IPS-15b (cell line): ENCODE measurements around the gene HMGA1.

Source experiments
- H3K27me3 ChIP-seq: one replicate; pipeline ENCODE4 v1.6.1; 2013; ENCODE audit warnings: low read length; ENCODE audit not compliant: control insufficient read depth, insufficient read depth
- H3K36me3 ChIP-seq: one replicate; pipeline ENCODE4 v1.6.1; 2013; ENCODE audit warnings: low read length; ENCODE audit not compliant: control insufficient read depth, insufficient read depth
- H3K4me1 ChIP-seq: one replicate; pipeline ENCODE4 v1.6.1; 2013; ENCODE audit warnings: mild to moderate bottlenecking, low read length; ENCODE audit not compliant: control insufficient read depth, insufficient read depth
- H3K4me3 ChIP-seq: one replicate; pipeline ENCODE4 v1.5.1; 2013; ENCODE audit warnings: low read depth, low read length
- H3K9ac ChIP-seq: one replicate; pipeline ENCODE4 v1.6.1; 2013; ENCODE audit warnings: low read depth, mild to moderate bottlenecking, low read length
- H3K9me3 ChIP-seq: one replicate; pipeline ENCODE4 v1.6.1; 2013; ENCODE audit warnings: mild to moderate bottlenecking, low read length; ENCODE audit not compliant: control insufficient read depth, insufficient read depth

The HMGA1 gene

GRCh38 chr6:34237316-34237721 lies 646 bp downstream of the HMGA1 start:
- peaks cover 16% of the 10 kb centered on the region for H3K4me1 ChIP-seq

GRCh38 chr6:34237722-34238584 lies 1.3 kb downstream of the HMGA1 start:
- Histone ChIP-seq H3K27me3 (no peaks in the 10 kb centered on the region), H3K4me1 (peaks cover 20% of the 10 kb centered on the region), H3K9ac (peak overlapping the region; percentile 96), H3K4me3 (peak overlapping the region; percentile 94), H3K36me3 (peaks cover 32% of the 10 kb centered on the region), H3K9me3 (no peaks in the 10 kb centered on the region)

More at GRCh38 chr6:34237316-34237721, 646 bp downstream of the HMGA1 start:
- H3K4me3 ChIP-seq: peak overlapping the region; percentile 94
- H3K36me3 ChIP-seq: peaks cover 26% of the 10 kb centered on the region
- no peaks in the 10 kb centered on the region for H3K27me3 ChIP-seq
- peak overlapping the region; percentile 96 for H3K9ac ChIP-seq
- H3K9me3 ChIP-seq: no peaks in the 10 kb centered on the region

- H3K27me3 ChIP-seq: no peaks in the 10 kb centered on the region
- H3K4me1 ChIP-seq: peaks cover 21% of the 10 kb centered on the region
- peaks cover 41% of the 10 kb centered on the region for H3K36me3 ChIP-seq
- no peaks in the 10 kb centered on the region for H3K9me3 ChIP-seq
- H3K9ac ChIP-seq: peak overlapping the region; percentile 96
- peak overlapping the region; percentile 94 for H3K4me3 ChIP-seq
Observed at GRCh38 chr6:34238585-34239499, 2.2 kb downstream of the HMGA1 start.

GRCh38 chr6:34239500-34239825 lies 2.8 kb downstream of the HMGA1 start:
- Histone ChIP-seq H3K4me3 (peak overlapping the region; percentile 94), H3K4me1 (peaks cover 17% of the 10 kb centered on the region), H3K27me3 (no peaks in the 10 kb centered on the region), H3K36me3 (peaks cover 47% of the 10 kb centered on the region), H3K9me3 (no peaks in the 10 kb centered on the region), H3K9ac (peak overlapping the region; percentile 96)

- H3K36me3 ChIP-seq: peaks cover 50% of the 10 kb centered on the region
Observed at GRCh38 chr6:34239893-34240292, 3.2 kb downstream of the HMGA1 start.

GRCh38 chr6:34240329-34241248 lies 3.9 kb downstream of the HMGA1 start:
- peaks cover 17% of the 10 kb centered on the region for H3K4me1 ChIP-seq
- H3K9me3 ChIP-seq: no peaks in the 10 kb centered on the region

More at GRCh38 chr6:34239893-34240292, 3.2 kb downstream of the HMGA1 start:
- H3K4me3 ChIP-seq: peak overlapping the region; percentile 94
- no peaks in the 10 kb centered on the region for H3K9me3 ChIP-seq
- peak overlapping the region; percentile 96 for H3K9ac ChIP-seq
- peaks cover 17% of the 10 kb centered on the region for H3K4me1 ChIP-seq
- H3K27me3 ChIP-seq: no peaks in the 10 kb centered on the region

GRCh38 chr6:34241351-34242215 lies 4.9 kb downstream of the HMGA1 start:
- Histone ChIP-seq H3K9me3 (no peaks in the 10 kb centered on the region), H3K27me3 (no peaks in the 10 kb centered on the region), H3K4me3 (no peak overlapping the region), H3K36me3 (peaks cover 53% of the 10 kb centered on the region), H3K9ac (no peak overlapping the region), H3K4me1 (peaks cover 17% of the 10 kb centered on the region)

More at GRCh38 chr6:34240329-34241248, 3.9 kb downstream of the HMGA1 start:
- peaks cover 53% of the 10 kb centered on the region for H3K36me3 ChIP-seq
- no peak overlapping the region for H3K9ac ChIP-seq
- H3K4me3 ChIP-seq: peak overlapping the region; percentile 94
- H3K27me3 ChIP-seq: no peaks in the 10 kb centered on the region

GRCh38 chr6:34242252-34243130 lies 5.8 kb downstream of the HMGA1 start:
- H3K36me3 ChIP-seq: peaks cover 53% of the 10 kb centered on the region
- H3K27me3 ChIP-seq: no peaks in the 10 kb centered on the region
- no peaks in the 10 kb centered on the region for H3K9me3 ChIP-seq
- H3K4me3 ChIP-seq: no peak overlapping the region
- no peak overlapping the region for H3K9ac ChIP-seq
- peaks cover 17% of the 10 kb centered on the region for H3K4me1 ChIP-seq

GRCh38 chr6:34243131-34243771 lies 6.6 kb downstream of the HMGA1 start:
- Histone ChIP-seq H3K9ac (no peak overlapping the region), H3K4me1 (peaks cover 17% of the 10 kb centered on the region), H3K27me3 (no peaks in the 10 kb centered on the region), H3K4me3 (no peak overlapping the region), H3K9me3 (no peaks in the 10 kb centered on the region), H3K36me3 (peaks cover 53% of the 10 kb centered on the region)
